Epidermal melanocyte (primary cell): ENCODE results near the gene LAMA5.

ENCODE experiments used
- DNase-seq: peaks from one replicate; pipeline ENCODE4 v3.0.0; 2011; ENCODE audit warnings: low spot score; ENCODE audit not compliant: insufficient read length

Gene LAMA5

GRCh38 chr20:62367136-62367632, at the start of gene LAMA5:
Gene LAMA5 (minus strand): TSS chr20:62367312. CDS start chr20:62367245, 67 bp downstream.
- peak; percentile 74 for DNase-seq

- no peak for DNase-seq
Measured at GRCh38 chr20:62415354-62416111, 48.4 kb upstream of the LAMA5 start.

- DNase-seq: no peak
Measured at GRCh38 chr20:62413896-62414481, 46.9 kb upstream of the LAMA5 start.

GRCh38 chr20:62413025-62413570, 46.0 kb upstream of the LAMA5 start:
- no peak for DNase-seq

DNA sequence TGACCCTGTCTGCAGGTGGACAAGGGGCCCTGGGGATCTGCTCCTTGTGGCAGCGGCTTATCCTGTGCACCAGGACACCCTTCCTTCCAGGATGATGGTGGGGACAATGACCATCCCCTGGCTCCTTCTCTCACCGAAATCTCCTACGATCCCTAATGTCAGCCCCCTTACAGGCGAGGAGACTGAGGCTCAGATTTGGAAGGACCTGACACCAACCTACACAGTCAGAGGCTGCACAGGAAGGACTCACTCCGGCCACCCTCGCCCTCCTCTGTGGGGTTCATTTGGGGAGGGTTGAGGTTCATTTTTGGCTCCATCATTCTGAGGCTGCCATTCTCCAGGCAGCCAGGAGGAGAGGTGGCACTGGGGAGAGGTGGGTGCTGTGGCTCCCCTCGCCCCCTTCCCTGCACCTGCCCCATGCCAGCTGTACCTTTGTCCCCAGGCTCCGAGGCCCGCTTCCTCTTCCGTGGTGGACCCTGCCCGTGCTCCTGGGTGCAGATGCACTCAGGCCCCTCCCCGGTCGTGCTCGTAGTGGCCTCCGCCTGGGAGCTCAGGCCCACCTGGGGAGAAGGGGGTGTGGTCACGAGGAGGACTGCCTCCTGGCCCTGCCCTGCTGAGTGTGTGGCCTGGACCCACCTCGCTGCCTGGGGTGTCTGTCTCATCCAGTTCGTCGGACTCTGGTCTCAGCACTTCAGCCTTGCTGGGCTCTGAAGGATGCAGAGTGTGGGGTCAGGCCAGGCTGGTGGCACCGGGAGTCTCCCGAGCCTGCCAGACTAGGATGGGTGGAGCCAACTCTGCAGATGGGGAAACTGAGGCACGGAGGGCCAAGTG, 45.3 kb upstream of the LAMA5 start:
- DNase-seq: no peak

DNA sequence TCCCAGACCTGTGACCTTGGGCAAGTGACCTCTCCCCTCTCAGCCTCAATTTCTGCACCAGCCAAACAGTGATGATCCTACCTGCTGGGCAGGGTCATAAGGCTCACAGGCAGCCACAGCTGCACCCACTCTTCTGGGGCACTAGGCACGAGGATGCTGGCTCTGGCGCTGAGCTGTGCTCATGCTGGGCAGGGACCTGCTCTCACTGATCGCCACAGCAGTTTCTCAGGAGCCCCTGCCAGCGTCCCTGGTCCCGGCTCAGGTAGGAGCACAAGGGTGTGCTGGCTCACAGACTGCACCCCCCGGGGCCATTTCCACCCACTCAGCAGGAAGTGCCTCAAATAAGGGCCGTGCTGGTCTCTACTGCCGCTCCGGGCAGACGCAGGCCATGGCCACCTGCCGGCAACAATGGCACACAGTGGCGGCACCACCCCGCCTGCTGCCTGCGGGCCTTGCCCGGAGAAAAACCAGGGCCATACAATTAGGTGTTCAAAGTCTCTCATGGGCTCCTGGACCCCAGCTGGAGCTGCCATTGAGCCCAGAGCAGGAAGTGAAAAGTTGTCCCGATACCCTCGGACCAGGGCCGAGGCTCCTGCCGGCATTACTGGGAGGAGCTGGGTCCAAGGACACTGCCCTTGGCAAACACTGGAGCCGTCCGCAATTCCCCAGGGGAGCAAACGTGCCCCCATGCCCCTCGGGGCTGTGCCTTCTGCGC, 44.5 kb upstream of the LAMA5 start:
- DNase-seq: no peak

DNA sequence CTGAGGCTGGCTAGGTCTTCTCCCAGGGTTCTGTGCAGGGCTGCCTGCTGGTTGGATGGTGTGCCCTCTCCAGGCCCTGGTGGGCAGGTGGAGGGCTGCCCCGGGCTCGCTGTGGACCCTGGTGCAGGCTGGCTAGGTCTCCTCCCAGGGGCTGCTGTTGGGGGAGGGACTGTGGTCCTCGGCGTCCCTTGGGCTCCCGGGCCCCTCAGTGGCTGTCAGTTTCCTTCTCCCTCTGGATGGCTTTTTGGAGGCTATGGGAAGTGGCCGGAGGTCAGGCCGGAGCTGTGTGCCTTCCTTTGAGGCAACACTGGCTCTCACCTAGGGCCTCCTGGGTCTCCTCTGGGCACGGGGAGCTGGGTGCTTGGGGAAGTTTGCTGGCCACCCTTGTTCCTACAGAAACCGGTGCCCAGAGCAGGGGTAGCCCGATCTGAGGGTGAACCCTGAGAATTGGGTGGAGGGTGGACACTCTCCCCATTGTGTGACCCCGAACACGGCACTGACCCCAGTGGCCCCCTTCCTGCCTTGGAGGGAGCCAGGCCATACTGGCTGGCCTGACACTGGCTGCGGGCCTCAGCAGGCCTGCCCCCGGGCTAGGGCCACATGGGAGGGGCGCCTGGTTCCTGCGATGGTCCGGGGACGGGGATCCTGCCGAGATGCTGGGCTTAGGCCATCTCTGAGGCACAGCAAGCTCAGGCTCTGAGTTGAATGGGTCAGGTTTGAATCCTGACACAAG, 43.8 kb upstream of the LAMA5 start:
- DNase-seq: no peak

DNA sequence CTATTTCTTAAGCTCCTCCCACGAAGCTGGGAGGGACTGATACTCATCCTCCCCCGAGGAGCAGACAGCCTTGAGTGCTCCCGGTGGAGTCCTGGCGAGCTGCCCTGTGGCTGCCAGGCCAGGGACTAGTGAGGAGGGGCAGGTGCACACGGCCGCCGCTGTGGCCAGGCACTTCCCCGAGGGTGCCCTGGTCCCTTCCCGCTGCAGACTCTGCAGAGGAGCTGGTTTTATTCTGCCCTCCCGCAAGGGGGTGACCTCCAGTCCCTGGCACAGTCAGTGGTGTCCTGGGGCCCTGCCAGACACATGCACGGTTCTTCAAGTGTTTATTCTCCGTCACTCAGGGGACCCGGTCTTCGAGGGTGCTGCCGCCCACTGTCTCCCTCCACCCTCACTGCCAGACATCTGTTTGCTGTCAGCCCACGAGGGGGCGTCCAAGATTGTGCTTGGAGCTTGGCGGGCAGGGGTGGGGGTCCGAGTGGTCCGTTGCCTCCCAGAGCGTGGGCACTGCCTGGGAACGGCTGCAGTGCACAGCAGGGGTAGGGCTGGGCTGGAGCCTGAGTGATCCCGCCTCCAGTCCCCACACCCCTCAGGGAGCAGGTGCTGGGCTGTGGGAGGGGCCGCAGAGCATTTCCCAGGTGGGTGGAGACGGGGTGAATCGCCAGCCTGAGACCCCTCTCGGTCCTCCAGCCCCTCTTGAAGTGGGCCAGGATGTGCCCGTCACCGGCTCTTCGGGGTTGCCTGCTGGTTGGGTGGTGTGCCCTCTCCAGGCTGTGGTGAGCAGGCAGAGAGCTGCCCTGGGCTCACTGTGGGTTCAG, 43.0 kb upstream of the LAMA5 start:
- no peak for DNase-seq

DNA sequence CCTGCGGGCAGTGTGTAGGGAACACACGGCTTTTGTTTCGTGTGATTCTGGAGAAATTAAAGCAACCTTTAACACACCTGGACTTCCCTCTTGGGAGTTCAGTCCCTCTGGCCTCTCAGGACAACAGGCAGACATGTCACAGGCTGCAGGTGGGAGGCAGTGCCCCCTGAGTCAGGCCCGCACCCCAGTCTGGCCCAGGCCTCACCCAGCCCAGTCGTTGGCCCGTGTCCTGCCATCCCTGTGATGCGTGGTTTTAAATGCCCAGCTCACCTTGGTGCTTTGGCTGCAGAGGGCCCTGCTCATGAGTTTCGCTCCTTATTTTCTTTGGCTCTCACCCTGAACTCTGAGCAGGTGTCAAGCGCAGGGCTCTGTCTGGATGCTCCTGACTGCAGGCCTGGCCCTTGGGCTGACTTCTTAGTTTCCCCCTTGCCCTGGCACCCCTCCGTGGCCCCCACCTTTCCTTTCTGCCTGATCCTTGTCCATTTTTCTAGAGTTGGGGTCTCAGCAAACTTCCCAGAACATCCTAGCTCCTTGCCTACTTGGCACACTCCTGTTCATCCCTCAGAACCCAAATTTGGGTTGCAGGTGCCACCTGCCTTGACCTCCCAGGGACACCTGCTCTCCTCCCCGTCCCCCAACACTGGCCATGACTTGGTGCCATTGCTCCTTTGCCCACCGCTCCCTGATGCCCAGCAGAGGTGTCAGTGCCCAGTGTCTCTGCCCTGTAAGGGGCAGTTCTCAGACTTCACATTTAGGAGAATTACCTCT, 42.2 kb upstream of the LAMA5 start:
- DNase-seq: no peak

- no peak for DNase-seq
Measured at GRCh38 chr20:62408640-62409039, 41.5 kb upstream of the LAMA5 start.

- no peak for DNase-seq
Measured at GRCh38 chr20:62408055-62408454, 40.9 kb upstream of the LAMA5 start.

- peak; percentile 95 for DNase-seq
Measured at GRCh38 chr20:62407221-62407992, 40.3 kb upstream of the LAMA5 start, which contains the start of gene CABLES2. Gene CABLES2 (minus strand): TSS chr20:62407285. CDS start chr20:62407276, 9 bp downstream.

DNA sequence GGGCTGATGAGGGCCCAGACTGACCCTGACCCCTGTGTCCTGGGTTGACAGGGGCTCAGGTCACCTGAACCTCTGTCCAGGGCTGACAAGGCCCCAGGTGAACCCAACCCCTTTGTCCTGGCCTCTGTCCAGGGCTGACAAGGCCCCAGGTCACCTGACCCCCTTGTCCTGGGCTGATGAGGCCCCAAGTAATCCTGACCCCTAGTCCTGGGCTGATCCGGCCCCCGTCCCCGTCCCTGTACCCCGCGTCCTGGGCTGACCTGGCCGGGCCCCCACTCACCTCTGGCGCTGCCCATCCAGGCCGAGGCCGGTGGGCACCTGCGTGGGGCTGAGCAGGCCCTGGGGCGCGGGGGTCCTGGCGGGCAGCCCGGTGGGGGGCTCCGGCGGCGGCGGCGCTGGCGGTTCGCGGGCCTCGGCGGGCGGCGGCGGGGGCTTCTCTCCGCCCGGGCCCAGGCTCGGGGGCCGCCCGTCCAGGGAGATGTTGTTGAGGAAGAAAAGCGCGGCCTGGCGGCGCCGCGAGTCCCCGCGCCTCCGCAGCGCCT, 39.6 kb upstream of the LAMA5 start:
- DNase-seq: no peak

DNA sequence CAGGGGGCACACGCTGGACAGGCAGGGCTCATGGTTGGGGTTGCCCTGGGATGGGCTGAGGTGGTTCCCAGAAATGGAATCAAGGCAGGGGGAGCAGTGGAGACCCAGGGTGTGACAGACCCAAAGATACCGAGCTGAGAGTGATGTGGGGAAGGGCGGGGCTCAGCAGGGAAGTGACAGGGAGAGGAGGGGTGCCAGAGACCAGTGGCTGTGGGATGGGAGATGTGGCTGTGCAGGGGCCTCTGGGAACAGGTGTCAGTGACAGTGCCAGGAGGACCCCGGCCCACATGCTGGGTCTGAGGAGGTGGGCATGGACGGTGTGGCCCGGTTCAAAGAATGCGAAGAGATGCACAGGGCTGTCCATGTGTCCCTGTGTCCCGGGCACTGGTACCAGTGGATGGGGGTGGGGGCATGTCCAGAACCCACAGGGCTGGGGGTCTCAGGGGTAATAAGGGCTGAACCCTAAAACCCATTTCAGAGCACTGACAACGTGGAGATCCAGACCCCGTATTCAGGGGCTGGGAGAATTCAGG, 38.9 kb upstream of the LAMA5 start:
- DNase-seq: no peak

- no peak for DNase-seq
Measured at GRCh38 chr20:62405108-62405980, 38.2 kb upstream of the LAMA5 start.

- DNase-seq: no peak
Measured at GRCh38 chr20:62404761-62405107, 37.6 kb upstream of the LAMA5 start.
